ENCODE measurements around the gene GRIFIN. TPM values are rescaled to one million over a fixed set of nuclear protein-coding genes. Genes with fewer than 3 reads are reported as not detected.

Gene GRIFIN
- total and polyA plus RNA-seq, 4 donors: not detected

- no peak overlapping the region for H3K4me3 ChIP-seq
- no peaks in the 10 kb centered on the region for H3K36me3 ChIP-seq (ENCODE audit: control insufficient read depth in 4 of 4, insufficient read depth in 4 of 4, low read length in 4 of 4)
- H3K27ac ChIP-seq (ENCODE audit: low read depth in 1 of 2, low read length in 1 of 2): no peak overlapping the region
- peaks cover 0 to 34% (median 27%) of the 10 kb centered on the region in 5 donors for H3K4me1 ChIP-seq (ENCODE audit: control insufficient read depth in 5 of 5, insufficient read depth in 5 of 5, low read length in 5 of 5)
- 99 to 100% methylated on average over 2 of the region's 2 CpGs for WGBS, 2 donors
- DNase-seq (no peak), ATAC-seq (ENCODE audit: insufficient read depth, low FRiP score) (no peak)
- H3K27me3 ChIP-seq (ENCODE audit: control insufficient read depth in 3 of 3, insufficient read depth in 3 of 3, low read length in 2 of 3): no peaks in the 10 kb centered on the region
- no peaks in the 10 kb centered on the region for H3K9me3 ChIP-seq (ENCODE audit: control insufficient read depth in 4 of 4, insufficient read depth in 3 of 4, low read length in 3 of 4)
- no peak overlapping the region for H3K9ac ChIP-seq (ENCODE audit: insufficient read depth in 1 of 2, low read length in 2 of 2)
- no peak for TF ChIP-seq CTCF (IDR thresholded peaks at IDR 0.05; ENCODE audit: control extremely low read depth, extremely low read depth)
Measured at GRCh38 chr7:2492038-2492437, 15.8 kb upstream of the GRIFIN start.

- ATAC-seq (ENCODE audit: insufficient read depth, low FRiP score) (no peak), DNase-seq (peak in 1 of 3 donors; percentile 44)
- H3K4me3 ChIP-seq: no peak overlapping the region
- H3K27ac ChIP-seq (ENCODE audit: low read depth in 1 of 2, low read length in 1 of 2): no peak overlapping the region
- H3K9ac ChIP-seq (ENCODE audit: insufficient read depth in 1 of 2, low read length in 2 of 2): no peak overlapping the region
- TF ChIP-seq CTCF (IDR thresholded peaks at IDR 0.05; ENCODE audit: control extremely low read depth, extremely low read depth): no peak
- H3K4me1 ChIP-seq (ENCODE audit: control insufficient read depth in 5 of 5, insufficient read depth in 5 of 5, low read length in 5 of 5): peaks cover 0 to 34% (median 22%) of the 10 kb centered on the region in 5 donors
- no peaks in the 10 kb centered on the region for H3K36me3 ChIP-seq (ENCODE audit: control insufficient read depth in 4 of 4, insufficient read depth in 4 of 4, low read length in 4 of 4)
- 56 to 61% methylated on average over 13 of the region's 13 CpGs for WGBS, 2 donors
- no peaks in the 10 kb centered on the region for H3K27me3 ChIP-seq (ENCODE audit: control insufficient read depth in 3 of 3, insufficient read depth in 3 of 3, low read length in 2 of 3)
- no peaks in the 10 kb centered on the region for H3K9me3 ChIP-seq (ENCODE audit: control insufficient read depth in 4 of 4, insufficient read depth in 3 of 4, low read length in 3 of 4)
Measured at GRCh38 chr7:2490181-2490651, 14.0 kb upstream of the GRIFIN start.

GRCh38 chr7:2488681-2489080 lies 12.5 kb upstream of the GRIFIN start:
- no peak for ATAC-seq (ENCODE audit: insufficient read depth, low FRiP score)
- H3K9ac ChIP-seq (ENCODE audit: insufficient read depth in 1 of 2, low read length in 2 of 2): no peak overlapping the region
- H3K36me3 ChIP-seq (ENCODE audit: control insufficient read depth in 4 of 4, insufficient read depth in 4 of 4, low read length in 4 of 4): no peaks in the 10 kb centered on the region
- H3K4me3 ChIP-seq: no peak overlapping the region
- H3K9me3 ChIP-seq (ENCODE audit: control insufficient read depth in 4 of 4, insufficient read depth in 3 of 4, low read length in 3 of 4): no peaks in the 10 kb centered on the region
- no peaks in the 10 kb centered on the region for H3K27me3 ChIP-seq (ENCODE audit: control insufficient read depth in 3 of 3, insufficient read depth in 3 of 3, low read length in 2 of 3)
- no peak for TF ChIP-seq CTCF (IDR thresholded peaks at IDR 0.05; ENCODE audit: control extremely low read depth, extremely low read depth)
- H3K27ac ChIP-seq (ENCODE audit: low read depth in 1 of 2, low read length in 1 of 2): peak overlapping the region in 1 of 2 donors; percentile 8
- DNase-seq: no peak
- WGBS, 2 donors: 26 to 37% methylated on average over 9 of the region's 9 CpGs
- peaks cover 0 to 31% (median 17%) of the 10 kb centered on the region in 5 donors for H3K4me1 ChIP-seq (ENCODE audit: control insufficient read depth in 5 of 5, insufficient read depth in 5 of 5, low read length in 5 of 5)

GRCh38 chr7:2488272-2488645 lies 12.1 kb upstream of the GRIFIN start:
- Histone ChIP-seq H3K36me3 (ENCODE audit: control insufficient read depth in 4 of 4, insufficient read depth in 4 of 4, low read length in 4 of 4) (no peaks in the 10 kb centered on the region), H3K4me1 (ENCODE audit: control insufficient read depth in 5 of 5, insufficient read depth in 5 of 5, low read length in 5 of 5) (peaks cover 0 to 27% (median 13%) of the 10 kb centered on the region in 5 donors), H3K27me3 (ENCODE audit: control insufficient read depth in 3 of 3, insufficient read depth in 3 of 3, low read length in 2 of 3) (no peaks in the 10 kb centered on the region), H3K9me3 (ENCODE audit: control insufficient read depth in 4 of 4, insufficient read depth in 3 of 4, low read length in 3 of 4) (peaks cover 0 to 3% (median 0%) of the 10 kb centered on the region in 4 donors), H3K27ac (ENCODE audit: low read depth in 1 of 2, low read length in 1 of 2) (peak overlapping the region in 1 of 2 donors; percentile 8), H3K9ac (ENCODE audit: insufficient read depth in 1 of 2, low read length in 2 of 2) (no peak overlapping the region), H3K4me3 (no peak overlapping the region)
- WGBS, 2 donors: 68 to 87% methylated on average over 8 of the region's 8 CpGs
- DNase-seq (no peak), ATAC-seq (ENCODE audit: insufficient read depth, low FRiP score) (no peak)
- TF ChIP-seq CTCF (IDR thresholded peaks at IDR 0.05; ENCODE audit: control extremely low read depth, extremely low read depth): no peak
